RWPE2 (cell line): ENCODE measurements around the gene C15orf62.

Experiments
- ATAC-seq: fragments of 200-7000 bp; cut with Tn5 transposase; 3 replicates; pipeline ENCODE4 v1.9.1; 2021; ENCODE audit warnings: low read depth
- DNase-seq: peaks from one replicate; pipeline ENCODE4 v3.0.0-alpha.2; 2020; ENCODE audit warnings: low spot score
- H3K27ac ChIP-seq: fragments of 450-650 bp; 2 replicates; pipeline ENCODE4 v1.5.1; 2017; ENCODE audit warnings: mild to moderate bottlenecking; ENCODE audit not compliant: poor library complexity, severe bottlenecking
- H3K27me3 ChIP-seq: fragments of 250-450 bp; sonication (Bioruptor Pico); 2 replicates; pipeline ENCODE4 v1.5.1; 2021; ENCODE audit warnings: mild to moderate bottlenecking, moderate library complexity; ENCODE audit not compliant: insufficient read depth, poor library complexity, severe bottlenecking
- H3K36me3 ChIP-seq: fragments of 250-450 bp; sonication (Bioruptor Pico); 2 replicates; pipeline ENCODE4 v1.5.1; 2020; ENCODE audit warnings: low read depth, mild to moderate bottlenecking, moderate library complexity
- H3K4me1 ChIP-seq: fragments of 250-450 bp; sonication (Bioruptor Pico); 2 replicates; pipeline ENCODE4 v1.5.1; 2021; ENCODE audit warnings: mild to moderate bottlenecking, moderate library complexity; ENCODE audit not compliant: insufficient read depth, poor library complexity, severe bottlenecking
- H3K4me3 ChIP-seq: fragments of 250-450 bp; sonication (Bioruptor Pico); 2 replicates; pipeline ENCODE4 v1.5.1; 2021; ENCODE audit warnings: mild to moderate bottlenecking, moderate library complexity; ENCODE audit not compliant: severe bottlenecking
- H3K9me3 ChIP-seq: fragments of 250-450 bp; sonication (Bioruptor Pico); 2 replicates; pipeline ENCODE4 v1.5.1; 2021; ENCODE audit warnings: mild to moderate bottlenecking, moderate library complexity; ENCODE audit not compliant: severe bottlenecking
- CTCF ChIP-seq: fragments of 450-650 bp; IDR thresholded peaks from one replicate; pipeline ENCODE4 v1.5.1; 2017; ENCODE audit warnings: mild to moderate bottlenecking, moderate library complexity; ENCODE audit not compliant: poor library complexity, severe bottlenecking

The C15orf62 gene

GRCh38 chr15:40762919-40763800 is 6.6 kb upstream of the C15orf62 start:
- H3K27ac ChIP-seq = peak overlapping the region; percentile 92
- H3K27me3 ChIP-seq = no peaks in the 10 kb centered on the region
- no peak for TF ChIP-seq CTCF
- peak; percentile 16 for ATAC-seq
- peak; percentile 95 for DNase-seq
- peak overlapping the region; percentile 31 for H3K4me3 ChIP-seq
- H3K4me1 ChIP-seq = peaks cover 38% of the 10 kb centered on the region
- H3K36me3 ChIP-seq = 0 out of 2 replicates have a peak, but pooled peaks cover 5% of the 10 kb centered on the region
- no peaks in the 10 kb centered on the region for H3K9me3 ChIP-seq

GRCh38 chr15:40763801-40764628 is 5.8 kb upstream of the C15orf62 start, which contains the start of gene GCHFR:
Gene GCHFR (plus strand): TSS chr15:40764068. CDS start chr15:40764181, 113 bp downstream.
- Histone ChIP-seq H3K27ac (peak within 1 kb of the TSS; percentile 92), H3K4me3 (peak within 1 kb of the TSS; percentile 31), H3K36me3 (0 out of 2 replicates have a peak, but pooled peaks cover 5% of the 10 kb centered on the region), H3K9me3 (no peaks in the 10 kb centered on the region), H3K27me3 (no peaks in the 10 kb centered on the region), H3K4me1 (peaks cover 45% of the 10 kb centered on the region)
- peak; percentile 92 for DNase-seq
- peak; percentile 67 for TF ChIP-seq CTCF
- ATAC-seq = peak; percentile 54

- H3K27ac ChIP-seq = peak overlapping the region; percentile 92
- H3K9me3 ChIP-seq = no peaks in the 10 kb centered on the region
- peak overlapping the region; percentile 31 for H3K4me3 ChIP-seq
- DNase-seq (no peak), ATAC-seq (no peak)
- TF ChIP-seq CTCF = no peak
- 0 out of 2 replicates have a peak, but pooled peaks cover 5% of the 10 kb centered on the region for H3K36me3 ChIP-seq
- peaks cover 48% of the 10 kb centered on the region for H3K4me1 ChIP-seq
- H3K27me3 ChIP-seq = no peaks in the 10 kb centered on the region
Measured at GRCh38 chr15:40764629-40765103, 5.1 kb upstream of the C15orf62 start.

GRCh38 chr15:40766194-40766815 is 3.5 kb upstream of the C15orf62 start:
- DNase-seq (no peak), ATAC-seq (no peak)
- no peaks in the 10 kb centered on the region for H3K27me3 ChIP-seq
- H3K9me3 ChIP-seq = no peaks in the 10 kb centered on the region
- peaks cover 58% of the 10 kb centered on the region for H3K4me1 ChIP-seq
- peak overlapping the region; percentile 92 for H3K27ac ChIP-seq
- 0 out of 2 replicates have a peak, but pooled peaks cover 5% of the 10 kb centered on the region for H3K36me3 ChIP-seq
- TF ChIP-seq CTCF = no peak
- H3K4me3 ChIP-seq = no peak overlapping the region
